Neural progenitor cell (in vitro differentiated cells): Measurements from ENCODE around the gene SMAD6.

Experiments
- EZH2 ChIP-seq: fragments of 200-600 bp; sonication (generic); IDR thresholded peaks from 2 replicates; pipeline ENCODE4 v1.6.1; 2017; ENCODE audit warnings: antibody characterized with exemption, mild to moderate bottlenecking, moderate library complexity
- TF ChIP-seq, protein P1 (sequence below): fragments of 200-600 bp; sonication (generic); IDR thresholded peaks from 2 replicates; pipeline ENCODE4 v1.5.1; 2017; ENCODE audit warnings: antibody characterized with exemption, mild to moderate bottlenecking

DNA sequence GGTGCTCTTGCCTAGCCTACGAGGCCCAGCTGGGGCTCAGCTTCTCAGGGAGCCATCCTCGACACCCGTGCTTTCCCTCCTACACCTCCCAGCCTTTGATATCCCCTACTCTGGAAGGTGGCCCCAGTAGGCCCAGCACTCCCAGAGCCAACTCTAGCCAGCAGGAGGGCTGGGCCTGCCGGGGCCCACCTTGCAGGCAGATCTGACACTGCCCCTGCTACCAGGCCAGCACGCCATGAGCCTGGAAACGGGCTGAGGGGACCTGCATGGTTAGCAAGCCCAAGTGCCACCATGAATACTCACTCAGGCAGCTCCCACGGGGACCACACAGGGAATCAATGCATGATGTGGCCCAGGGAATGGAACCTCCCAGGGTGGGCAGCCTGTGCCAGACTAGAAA is 123.7 kb downstream of the SMAD6 start:
- TF ChIP-seq, protein P1, sequence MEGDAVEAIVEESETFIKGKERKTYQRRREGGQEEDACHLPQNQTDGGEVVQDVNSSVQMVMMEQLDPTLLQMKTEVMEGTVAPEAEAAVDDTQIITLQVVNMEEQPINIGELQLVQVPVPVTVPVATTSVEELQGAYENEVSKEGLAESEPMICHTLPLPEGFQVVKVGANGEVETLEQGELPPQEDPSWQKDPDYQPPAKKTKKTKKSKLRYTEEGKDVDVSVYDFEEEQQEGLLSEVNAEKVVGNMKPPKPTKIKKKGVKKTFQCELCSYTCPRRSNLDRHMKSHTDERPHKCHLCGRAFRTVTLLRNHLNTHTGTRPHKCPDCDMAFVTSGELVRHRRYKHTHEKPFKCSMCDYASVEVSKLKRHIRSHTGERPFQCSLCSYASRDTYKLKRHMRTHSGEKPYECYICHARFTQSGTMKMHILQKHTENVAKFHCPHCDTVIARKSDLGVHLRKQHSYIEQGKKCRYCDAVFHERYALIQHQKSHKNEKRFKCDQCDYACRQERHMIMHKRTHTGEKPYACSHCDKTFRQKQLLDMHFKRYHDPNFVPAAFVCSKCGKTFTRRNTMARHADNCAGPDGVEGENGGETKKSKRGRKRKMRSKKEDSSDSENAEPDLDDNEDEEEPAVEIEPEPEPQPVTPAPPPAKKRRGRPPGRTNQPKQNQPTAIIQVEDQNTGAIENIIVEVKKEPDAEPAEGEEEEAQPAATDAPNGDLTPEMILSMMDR = no peak
- no peak for TF ChIP-seq EZH2
